Small intestine (tissue), 7 donors: Measurements from ENCODE around the gene EEF1A2. TPM values are rescaled to one million over a fixed set of nuclear protein-coding genes. Genes with fewer than 3 reads are reported as not detected.

Experiments used
- DNase-seq, 2 donors: peaks; one replicate each; pipeline versions ENCODE4 v3.0.0 to v3.0.0-alpha.2; 2013
- FAIRE-seq: peaks from 2 replicates; lab custom pipeline; 2012; peaks lifted over from hg19 to GRCh38; lab: Jason Lieb, UNC
- H3K27ac ChIP-seq, 3 donors: one replicate each; pipeline ENCODE4 v1.5.1; 2013; ENCODE audit warnings: low read length in 2 of 3, mild to moderate bottlenecking in 2 of 3, control low read depth in 1 of 3, inconsistent platforms in 1 of 3, low read depth in 1 of 3, moderate library complexity in 1 of 3
- H3K27me3 ChIP-seq, 3 donors: one replicate each; pipeline ENCODE4 v1.6.1; 2013; ENCODE audit warnings: low read length in 3 of 3, inconsistent platforms in 1 of 3; ENCODE audit not compliant: control insufficient read depth in 3 of 3, insufficient read depth in 3 of 3
- H3K36me3 ChIP-seq, 3 donors: one replicate each; pipeline ENCODE4 v1.6.1; 2013; ENCODE audit warnings: low read length in 3 of 3, inconsistent platforms in 1 of 3, low read depth in 1 of 3, mild to moderate bottlenecking in 1 of 3, moderate library complexity in 1 of 3; ENCODE audit not compliant: control insufficient read depth in 3 of 3, insufficient read depth in 2 of 3
- H3K4me1 ChIP-seq, 3 donors: one replicate each; pipeline ENCODE4 v1.6.1; 2013; ENCODE audit warnings: low read length in 2 of 3, inconsistent platforms in 1 of 3, low read depth in 1 of 3, mild to moderate bottlenecking in 1 of 3, moderate library complexity in 1 of 3; ENCODE audit not compliant: control insufficient read depth in 3 of 3, insufficient read depth in 2 of 3
- H3K4me3 ChIP-seq, 3 donors: one replicate each; pipeline ENCODE4 v1.5.1; 2013; ENCODE audit warnings: low read length in 3 of 3, control low read depth in 1 of 3, inconsistent platforms in 1 of 3, low read depth in 1 of 3, mild to moderate bottlenecking in 1 of 3, moderate library complexity in 1 of 3
- H3K9me3 ChIP-seq, 2 donors: one replicate each; pipeline ENCODE4 v1.6.1; 2013; ENCODE audit warnings: low read depth in 1 of 2, low read length in 1 of 2; ENCODE audit not compliant: control insufficient read depth in 2 of 2, insufficient read depth in 1 of 2
- WGBS, 3 donors: extraction: QIAGEN DNeasy Blood & Tissue Kit; methylation state at CpG; one replicate each; pipeline ENCODE4 v1.1.7; 2013; 5-methylcytosine and 5-hydroxymethylcytosine counted together
- polyA plus RNA-seq, 4 donors: library from polyadenylated mRNA; stranded (reverse) in 3 of 4; unstranded in 1 of 4; fragments of 200-250 nt in 3 of 4; fragments of 120-200 nt in 1 of 4; gene quantifications; one replicate each; pipeline versions ENCODE4 v1.2.1 to v1.2.3, GENCODE V29; 2013
- donor health status: healthy with polysubstance abuse.
- donor health status: control.
- donor health status: control.
- donor health status: Bipolar disorder and iron deficiency.
- donor health status: healthy.

EEF1A2 gene
- polyA plus RNA-seq, 4 donors = 3.1 to 18.6 (median 9.7) TPM

- H3K4me3 ChIP-seq = peak within 1 kb of the TSS in 1 of 3 donors; percentile 36
These were observed 26.7 kb downstream of the EEF1A2 start, which contains the start of gene KCNQ2 for GRCh38 chr20:63471981-63472831. Gene KCNQ2, minus strand, starts transcription at chr20:63472655. Its CDS starts 192 bp downstream, at chr20:63472463.

GRCh38 chr20:63471717-63471980 lies 27.2 kb downstream of the EEF1A2 start:
- Histone ChIP-seq H3K4me1 (no peaks in the 10 kb centered on the region), H3K4me3 (no peak overlapping the region), H3K36me3 (no peaks in the 10 kb centered on the region), H3K9me3 (no peaks in the 10 kb centered on the region), H3K27me3 (peaks cover 16 to 59% (median 28%) of the 10 kb centered on the region in 3 donors), H3K27ac (no peak overlapping the region)
- 2 to 5% (median 3%) methylated on average over 16 to 27 of the region's 27 CpGs for WGBS, 3 donors
- FAIRE-seq = no peak
- no peak for DNase-seq

More at GRCh38 chr20:63471981-63472831, 26.7 kb downstream of the EEF1A2 start, which contains the start of gene KCNQ2:
- Histone ChIP-seq H3K4me1 (no peaks in the 10 kb centered on the region), H3K27ac (no peak within 1 kb of the TSS), H3K9me3 (no peaks in the 10 kb centered on the region), H3K36me3 (no peaks in the 10 kb centered on the region), H3K27me3 (peaks cover 16 to 62% (median 28%) of the 10 kb centered on the region in 3 donors)
- no peak for FAIRE-seq
- 1 to 3% (median 2%) methylated on average over 69 to 111 of the region's 111 CpGs for WGBS, 3 donors
- no peak for DNase-seq

- no peak for DNase-seq
- H3K4me3 ChIP-seq = no peak overlapping the region
- H3K4me1 ChIP-seq = no peaks in the 10 kb centered on the region
- no peak overlapping the region for H3K27ac ChIP-seq
- no peaks in the 10 kb centered on the region for H3K36me3 ChIP-seq
- peaks cover 16 to 56% (median 28%) of the 10 kb centered on the region in 3 donors for H3K27me3 ChIP-seq
- H3K9me3 ChIP-seq = no peaks in the 10 kb centered on the region
- no peak for FAIRE-seq
- 10 to 17% (median 15%) methylated on average over 30 to 46 of the region's 46 CpGs for WGBS, 3 donors
These were observed 27.7 kb downstream of the EEF1A2 start for GRCh38 chr20:63471002-63471716.

- no peak for FAIRE-seq
These were observed 28.5 kb downstream of the EEF1A2 start for GRCh38 chr20:63470410-63470809.

GRCh38 chr20:63469713-63470101 lies 29.2 kb downstream of the EEF1A2 start:
- WGBS, 3 donors = 68 to 71% (median 70%) methylated on average over 13 of the region's 13 CpGs
- no peak overlapping the region for H3K4me3 ChIP-seq
- H3K9me3 ChIP-seq = no peaks in the 10 kb centered on the region
- H3K36me3 ChIP-seq = no peaks in the 10 kb centered on the region
- FAIRE-seq (no peak), DNase-seq (no peak)
- H3K4me1 ChIP-seq = no peaks in the 10 kb centered on the region
- peaks cover 16 to 44% (median 20%) of the 10 kb centered on the region in 3 donors for H3K27me3 ChIP-seq
- H3K27ac ChIP-seq = no peak overlapping the region

More at GRCh38 chr20:63470410-63470809, 28.5 kb downstream of the EEF1A2 start:
- H3K36me3 ChIP-seq = no peaks in the 10 kb centered on the region
- no peaks in the 10 kb centered on the region for H3K4me1 ChIP-seq
- H3K27me3 ChIP-seq = peaks cover 16 to 51% (median 22%) of the 10 kb centered on the region in 3 donors
- H3K27ac ChIP-seq = no peak overlapping the region
- 66 to 70% (median 69%) methylated on average over 10 of the region's 10 CpGs for WGBS, 3 donors
- DNase-seq = no peak
- no peak overlapping the region for H3K4me3 ChIP-seq
- H3K9me3 ChIP-seq = no peaks in the 10 kb centered on the region

- Histone ChIP-seq H3K4me3 (no peak overlapping the region), H3K4me1 (no peaks in the 10 kb centered on the region), H3K27ac (no peak overlapping the region), H3K9me3 (no peaks in the 10 kb centered on the region), H3K27me3 (peaks cover 16 to 39% (median 19%) of the 10 kb centered on the region in 3 donors), H3K36me3 (no peaks in the 10 kb centered on the region)
- DNase-seq (no peak), FAIRE-seq (no peak)
- 69 to 73% (median 70%) methylated on average over 20 to 22 of the region's 22 CpGs for whole genome bisulfite sequencing, 3 donors
These were observed 29.7 kb downstream of the EEF1A2 start for GRCh38 chr20:63469019-63469712.

- no peak overlapping the region for H3K4me3 ChIP-seq
- WGBS, 3 donors = 78 to 88% (median 83%) methylated on average over 12 of the region's 12 CpGs
- no peaks in the 10 kb centered on the region for H3K4me1 ChIP-seq
- H3K36me3 ChIP-seq = no peaks in the 10 kb centered on the region
- H3K27ac ChIP-seq = no peak overlapping the region
- peaks cover 16 to 35% (median 17%) of the 10 kb centered on the region in 3 donors for H3K27me3 ChIP-seq
- no peaks in the 10 kb centered on the region for H3K9me3 ChIP-seq
- FAIRE-seq (no peak), DNase-seq (no peak)
These were observed 30.5 kb downstream of the EEF1A2 start for GRCh38 chr20:63468421-63468820.
